ENCODE results near the gene SLC22A23. TPM values are rescaled to one million over a fixed set of nuclear protein-coding genes. Genes with fewer than 3 reads are reported as not detected.

Gene SLC22A23
- total and polyA plus RNA-seq, 12 donors, result 2.3 to 18.5 (median 5.3) TPM

DNA sequence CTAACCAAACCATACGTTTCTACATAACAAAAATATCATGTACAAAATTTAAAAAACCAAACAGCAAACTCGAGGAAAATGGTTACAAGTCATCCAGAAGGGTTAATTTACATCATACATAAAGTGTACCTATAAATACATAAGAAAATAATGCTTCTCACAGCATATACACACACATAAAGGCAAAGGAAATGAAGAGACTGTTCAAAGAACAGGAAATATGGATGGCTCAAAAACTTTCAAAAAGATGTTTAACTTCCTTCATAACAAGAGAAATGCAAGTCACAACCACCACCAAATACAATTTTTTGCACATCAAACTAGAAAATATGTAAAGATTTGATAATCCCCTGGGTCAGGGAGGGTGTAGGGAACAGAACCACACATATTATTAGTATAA is 7.5 kb downstream of the SLC22A23 start:
- intact Hi-C loops (cut with DNase I), result no loop called here

DNA sequence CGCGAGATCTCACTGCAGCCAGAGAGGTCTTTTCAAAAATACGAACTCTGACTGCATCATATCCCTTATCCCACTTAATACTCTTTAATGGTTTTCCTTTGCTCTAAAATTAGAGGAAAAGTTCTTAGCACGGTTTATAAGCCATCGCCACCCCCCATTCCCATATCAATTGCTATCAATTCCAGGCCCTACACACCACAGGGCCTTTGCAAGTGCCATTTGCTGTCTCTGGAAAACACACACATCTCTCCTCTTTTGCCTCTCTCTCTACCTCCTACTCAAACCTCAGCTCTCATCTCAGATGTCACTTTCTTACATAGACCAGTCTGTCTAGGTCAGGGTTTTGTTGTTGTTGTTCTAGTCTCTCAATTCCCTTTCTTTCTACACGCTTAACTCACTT is 9.8 kb downstream of the SLC22A23 start:
- H3K27me3 ChIP-seq, result no peaks in the 10 kb centered on the region
- intact Hi-C loops (cut with DNase I), result no loop called here
- H3K4me3 ChIP-seq, result no peak overlapping the region
- H3K4me1 ChIP-seq (replicated peaks in 1 of 2), result no peaks in the 10 kb centered on the region
- TF ChIP-seq CTCF (IDR thresholded peaks at IDR 0.05) (no peak), POLR2A (IDR thresholded peaks at IDR 0.05) (no peak)
- no peak for DNase-seq
- H3K9me3 ChIP-seq (replicated peaks in 1 of 3), result no peaks in the 10 kb centered on the region
- no peak overlapping the region for H3K27ac ChIP-seq
- no peaks in the 10 kb centered on the region for H3K36me3 ChIP-seq (replicated peaks in 1 of 2)
- WGBS, 4 donors, result 94 to 96% (median 95%) methylated on average over 6 of the region's 6 CpGs

More for the DNA sequence above, 7.5 kb downstream of the SLC22A23 start:
- no peaks in the 10 kb centered on the region for H3K4me1 ChIP-seq (replicated peaks in 1 of 2)
- H3K36me3 ChIP-seq (replicated peaks in 1 of 2), result no peaks in the 10 kb centered on the region
- WGBS, 4 donors, result 59 to 73% (median 65%) methylated on average over 2 of the region's 2 CpGs
- H3K9me3 ChIP-seq (replicated peaks in 1 of 3), result no peaks in the 10 kb centered on the region
- H3K27ac ChIP-seq, result no peak overlapping the region
- no peaks in the 10 kb centered on the region for H3K27me3 ChIP-seq
- TF ChIP-seq CTCF (IDR thresholded peaks at IDR 0.05), result no peak
- no peak for TF ChIP-seq POLR2A (IDR thresholded peaks at IDR 0.05)
- no peak overlapping the region for H3K4me3 ChIP-seq
- DNase-seq, result no peak

GRCh38 chr6:3446184-3446583 is 10.7 kb downstream of the SLC22A23 start:
- H3K27me3 ChIP-seq, result no peaks in the 10 kb centered on the region
- H3K9me3 ChIP-seq (replicated peaks in 1 of 3), result no peaks in the 10 kb centered on the region
- no peak overlapping the region for H3K4me3 ChIP-seq
- no peak overlapping the region for H3K27ac ChIP-seq
- no peak for DNase-seq
- H3K36me3 ChIP-seq (replicated peaks in 1 of 2), result no peaks in the 10 kb centered on the region
- no peaks in the 10 kb centered on the region for H3K4me1 ChIP-seq (replicated peaks in 1 of 2)
- 94 to 99% (median 95%) methylated on average over 4 of the region's 4 CpGs for WGBS, 4 donors
- intact Hi-C loops (cut with DNase I), result no loop called here
- TF ChIP-seq CTCF (IDR thresholded peaks at IDR 0.05), result no peak

DNA sequence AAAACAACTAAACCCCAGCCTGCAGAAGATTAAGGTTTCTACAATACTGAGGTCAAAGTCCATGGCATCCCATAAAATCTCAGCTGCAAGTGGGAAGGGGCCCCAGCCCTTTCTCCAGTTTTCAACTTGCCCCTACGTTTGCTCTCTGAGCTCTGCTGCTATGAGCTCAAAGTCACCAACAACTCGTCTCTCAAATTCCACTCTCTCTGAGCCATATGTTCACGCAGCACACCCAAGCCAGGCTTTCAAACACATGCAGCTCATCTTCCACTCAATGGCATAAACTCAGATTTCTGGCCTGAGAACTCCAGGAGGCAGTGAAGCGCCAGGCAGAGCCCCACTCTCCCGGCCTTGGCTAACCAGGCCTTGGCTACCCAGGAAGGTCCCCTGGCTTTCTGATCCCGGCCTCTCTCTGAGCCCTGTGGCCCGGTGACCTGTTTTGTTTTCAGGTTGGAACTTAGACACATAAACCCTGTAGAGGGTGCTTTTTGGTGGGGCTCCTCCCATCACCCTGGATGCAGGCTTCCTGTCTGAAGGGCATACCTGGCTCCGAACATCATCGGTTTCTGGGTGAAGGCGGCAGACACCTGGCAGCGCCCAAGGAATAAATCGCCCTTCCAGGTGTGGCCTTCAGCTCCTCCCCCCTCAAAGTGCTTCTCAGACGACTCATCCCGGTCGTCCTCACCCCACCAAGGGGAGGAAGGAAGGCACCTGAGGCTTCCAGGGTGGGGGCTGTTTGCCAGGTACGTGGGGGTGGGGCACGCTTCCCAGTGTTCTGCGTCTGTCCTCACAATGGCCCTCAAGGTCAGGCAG is 12.4 kb downstream of the SLC22A23 start:
- TF ChIP-seq POLR2A (IDR thresholded peaks at IDR 0.05) (no peak), CTCF (IDR thresholded peaks at IDR 0.05) (no peak)
- Histone ChIP-seq H3K4me1 (replicated peaks in 1 of 2) (no peaks in the 10 kb centered on the region), H3K9me3 (replicated peaks in 1 of 3) (no peaks in the 10 kb centered on the region), H3K4me3 (no peak overlapping the region), H3K27ac (no peak overlapping the region), H3K36me3 (replicated peaks in 1 of 2) (no peaks in the 10 kb centered on the region), H3K27me3 (no peaks in the 10 kb centered on the region)
- no peak for DNase-seq
- intact Hi-C loops (cut with DNase I), result no loop called here
- 83 to 90% (median 88%) methylated on average over 12 to 18 of the region's 18 CpGs for WGBS, 4 donors

Measured in adrenal gland (tissue), 12 donors.